NCI-H774 (cell line): ENCODE measurements around the gene PRDX5.
A peak's percentile ranks its signal among the peaks of the same experiment; 100 is the strongest.

Experiments used
- DNase-seq: peaks from one replicate; lab custom pipeline; 2025; lab: John Stamatoyannopoulos, UW

PRDX5 gene

DNA sequence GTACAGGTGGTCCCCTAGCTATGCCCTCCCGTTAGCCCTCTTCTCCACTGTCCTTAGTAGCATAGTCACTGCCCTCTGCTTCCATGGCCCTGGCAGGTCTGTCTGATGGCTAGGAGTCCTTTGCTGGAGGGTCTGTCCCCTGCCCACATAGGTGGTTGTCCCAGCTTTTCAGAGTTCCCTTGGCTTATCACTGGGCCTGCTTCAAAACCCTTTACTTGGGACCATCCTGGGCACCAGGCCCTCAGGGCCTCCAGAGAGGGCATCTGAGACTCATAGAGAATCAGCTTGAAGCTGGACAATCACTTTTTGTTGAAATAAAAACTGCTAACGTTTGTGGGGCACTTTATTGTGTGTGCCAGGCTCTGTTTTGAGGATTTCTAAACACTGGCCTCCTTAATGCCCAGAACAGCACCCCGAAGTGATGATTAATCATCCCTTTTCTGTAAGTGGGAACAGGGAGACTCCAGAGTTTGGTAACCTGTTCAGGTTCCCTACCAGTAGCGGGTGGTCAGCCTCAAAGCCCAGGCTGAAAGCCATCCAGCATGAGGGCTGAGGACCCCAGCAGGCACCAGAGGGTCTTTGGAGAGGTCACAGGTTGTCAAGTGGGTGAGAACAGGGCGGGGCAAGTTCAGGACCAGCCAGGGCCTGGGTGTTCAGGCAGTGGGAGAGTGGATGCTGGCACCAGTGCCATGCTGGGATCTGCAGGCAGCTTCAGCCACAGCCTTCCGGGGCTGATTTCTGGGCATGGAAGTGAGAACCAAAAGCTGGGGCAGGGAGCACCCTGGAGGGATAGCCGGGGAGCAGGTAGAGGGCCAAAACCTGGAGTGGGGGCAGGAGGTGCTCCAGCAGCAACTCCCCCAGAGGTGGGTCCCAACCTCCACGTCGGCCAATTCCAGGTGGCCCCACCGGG is 27.3 kb upstream of the PRDX5 start:
- no peak for DNase-seq

DNA sequence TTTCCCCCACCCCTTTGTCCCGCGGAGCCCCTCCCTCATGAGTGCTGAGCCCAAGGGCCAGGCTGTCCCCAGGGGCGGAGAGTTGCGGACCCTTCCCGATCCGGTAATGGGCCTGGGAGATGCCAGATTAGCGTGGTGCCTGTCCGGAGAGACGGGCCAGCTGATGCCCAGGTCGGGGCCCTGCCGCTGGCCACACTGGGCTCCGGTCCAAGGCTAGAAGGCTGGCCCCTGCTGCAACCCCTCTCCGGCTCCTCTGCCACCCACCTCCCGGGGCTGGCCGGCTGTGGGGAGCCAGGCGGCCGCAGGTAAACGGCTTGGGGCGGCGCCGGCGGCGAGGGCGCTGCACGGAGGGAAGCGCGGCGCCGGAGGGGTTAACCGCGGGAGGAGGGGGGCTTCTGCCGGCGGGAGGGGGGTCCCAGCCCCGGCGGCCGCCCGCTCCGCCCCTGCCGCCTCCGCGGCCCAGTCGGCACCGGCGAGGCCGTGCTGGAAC is 26.6 kb upstream of the PRDX5 start, which contains the start of gene KCNK4:
KCNK4 (plus strand) TSS at position 41 of the 490 bp plus-strand sequence. CDS start 1,717 bp downstream, outside the sequence.
- DNase-seq = no peak

DNA sequence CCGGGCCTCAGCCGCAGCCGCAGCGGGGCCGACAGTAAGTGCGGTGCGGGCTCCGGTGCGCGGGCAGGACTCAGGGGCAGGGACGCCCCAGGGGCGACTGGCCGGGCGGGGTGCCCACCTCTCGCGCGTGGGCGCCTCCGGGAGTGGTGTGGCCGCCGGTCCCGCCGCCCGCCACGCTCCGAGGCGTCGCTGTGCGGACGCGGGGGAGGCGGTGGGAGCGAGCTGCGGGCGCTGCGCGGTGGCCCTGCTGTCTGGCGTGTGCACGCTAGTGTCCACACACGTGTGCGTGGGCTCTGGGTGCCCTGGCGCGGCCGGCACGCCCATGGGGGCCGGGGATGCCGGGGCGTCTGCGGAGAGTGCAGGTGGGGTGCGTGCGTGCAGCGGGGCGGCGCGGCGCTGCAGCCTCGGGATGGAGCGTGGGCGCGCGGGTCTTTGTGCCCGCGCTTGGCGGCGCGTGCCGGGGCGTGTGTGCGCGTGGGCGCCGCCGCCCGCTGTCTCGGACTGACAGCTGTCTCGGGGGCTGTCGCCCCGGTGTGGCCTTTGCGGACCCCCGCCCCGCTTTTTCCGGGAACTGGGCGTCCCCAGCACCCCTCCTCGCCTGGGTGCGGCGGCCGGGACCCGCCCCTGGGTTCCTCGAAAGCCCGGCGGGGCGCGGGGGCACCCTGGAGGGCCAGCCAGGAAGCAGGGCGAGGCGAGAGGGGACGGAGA is 26.0 kb upstream of the PRDX5 start:
- no peak for DNase-seq

DNA sequence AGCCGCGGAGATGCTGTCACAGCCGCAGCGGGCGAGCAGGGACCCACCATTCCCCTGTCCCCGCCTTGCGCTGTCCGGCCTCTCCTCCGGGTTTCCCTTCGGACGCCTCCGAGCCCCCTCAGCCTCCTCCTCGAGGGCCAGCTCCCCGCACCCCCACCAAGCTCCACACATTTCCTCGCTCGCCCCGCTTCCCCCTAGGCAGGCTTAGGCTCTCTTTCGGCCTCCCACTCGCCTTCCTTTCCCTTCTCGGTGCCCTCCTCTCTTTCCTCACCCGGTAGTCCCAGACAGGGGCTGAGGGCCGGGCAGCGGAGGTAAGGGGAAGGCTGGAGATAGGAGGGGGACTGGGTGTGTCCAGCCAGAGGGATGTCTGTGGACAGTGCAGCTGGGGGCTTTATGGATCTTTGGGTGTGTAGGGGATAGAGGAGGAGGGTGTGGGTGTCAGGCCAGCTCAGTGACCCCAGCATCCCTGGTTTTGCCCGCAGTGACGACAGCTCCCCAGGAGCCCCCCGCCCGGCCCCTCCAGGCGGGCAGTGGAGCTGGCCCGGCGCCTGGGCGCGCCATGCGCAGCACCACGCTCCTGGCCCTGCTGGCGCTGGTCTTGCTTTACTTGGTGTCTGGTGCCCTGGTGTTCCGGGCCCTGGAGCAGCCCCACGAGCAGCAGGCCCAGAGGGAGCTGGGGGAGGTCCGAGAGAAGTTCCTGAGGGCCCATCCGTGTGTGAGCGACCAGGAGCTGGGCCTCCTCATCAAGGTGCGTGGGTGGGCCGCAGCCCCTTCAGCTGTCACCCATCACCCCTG is 25.3 kb upstream of the PRDX5 start:
- DNase-seq = no peak

DNA sequence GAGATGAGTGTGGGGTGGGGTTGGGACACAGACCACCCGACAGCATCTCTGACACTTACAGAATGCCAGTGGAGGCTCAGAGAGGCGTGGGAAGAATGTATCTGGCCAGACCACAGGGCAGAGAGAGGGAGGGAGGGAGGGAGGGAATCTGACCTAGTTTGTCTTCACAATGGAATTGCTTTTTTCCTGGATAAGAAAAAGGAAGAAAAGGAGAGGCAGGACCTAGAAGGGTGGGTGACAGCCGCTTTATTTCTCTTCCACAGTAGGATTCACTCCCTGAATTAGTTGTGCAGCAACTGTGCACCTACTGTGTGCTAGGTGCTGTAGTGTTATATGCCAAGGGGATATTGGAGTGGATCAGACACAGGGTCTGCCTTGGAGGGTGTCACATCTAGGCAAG is 23.1 kb upstream of the PRDX5 start:
- DNase-seq = no peak

DNA sequence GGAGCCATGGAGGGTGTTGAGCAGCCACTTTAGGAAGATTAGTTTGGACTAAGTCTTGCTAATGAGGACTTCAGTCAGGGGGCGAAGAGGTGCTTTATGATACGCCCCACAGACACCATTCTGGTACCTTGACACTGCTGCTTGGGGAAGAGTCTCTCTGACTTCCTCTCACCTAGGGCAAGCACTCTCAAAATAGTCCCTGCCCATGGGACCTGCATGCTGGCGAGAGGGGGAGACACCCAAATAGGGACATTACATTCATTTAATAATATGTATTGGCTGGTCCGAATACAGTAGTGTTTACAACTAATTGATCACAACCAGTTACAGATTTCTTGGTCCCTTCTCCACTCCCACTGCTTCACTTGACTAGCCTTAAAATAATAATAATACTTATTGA is 22.2 kb upstream of the PRDX5 start:
- no peak for DNase-seq

DNA sequence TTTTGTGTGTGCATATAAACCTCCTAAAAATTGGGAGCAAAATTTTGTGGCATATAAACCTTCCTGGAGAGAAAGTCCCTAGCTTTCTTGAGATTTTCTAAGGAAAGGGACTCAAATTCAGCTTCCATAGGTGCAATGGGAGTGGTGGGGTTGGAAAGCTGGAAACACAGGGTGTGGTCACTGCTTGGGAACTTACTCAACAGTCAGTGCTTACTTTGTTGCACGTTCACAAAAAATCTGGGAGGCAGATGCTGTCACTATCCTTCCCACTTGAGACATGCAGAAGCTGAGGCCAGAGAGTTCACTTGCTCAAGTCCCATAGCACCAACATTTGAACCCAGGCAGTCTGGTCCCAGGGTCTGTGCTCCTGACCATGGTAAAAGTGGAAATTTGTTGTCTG is 21.7 kb upstream of the PRDX5 start:
- no peak for DNase-seq

DNA sequence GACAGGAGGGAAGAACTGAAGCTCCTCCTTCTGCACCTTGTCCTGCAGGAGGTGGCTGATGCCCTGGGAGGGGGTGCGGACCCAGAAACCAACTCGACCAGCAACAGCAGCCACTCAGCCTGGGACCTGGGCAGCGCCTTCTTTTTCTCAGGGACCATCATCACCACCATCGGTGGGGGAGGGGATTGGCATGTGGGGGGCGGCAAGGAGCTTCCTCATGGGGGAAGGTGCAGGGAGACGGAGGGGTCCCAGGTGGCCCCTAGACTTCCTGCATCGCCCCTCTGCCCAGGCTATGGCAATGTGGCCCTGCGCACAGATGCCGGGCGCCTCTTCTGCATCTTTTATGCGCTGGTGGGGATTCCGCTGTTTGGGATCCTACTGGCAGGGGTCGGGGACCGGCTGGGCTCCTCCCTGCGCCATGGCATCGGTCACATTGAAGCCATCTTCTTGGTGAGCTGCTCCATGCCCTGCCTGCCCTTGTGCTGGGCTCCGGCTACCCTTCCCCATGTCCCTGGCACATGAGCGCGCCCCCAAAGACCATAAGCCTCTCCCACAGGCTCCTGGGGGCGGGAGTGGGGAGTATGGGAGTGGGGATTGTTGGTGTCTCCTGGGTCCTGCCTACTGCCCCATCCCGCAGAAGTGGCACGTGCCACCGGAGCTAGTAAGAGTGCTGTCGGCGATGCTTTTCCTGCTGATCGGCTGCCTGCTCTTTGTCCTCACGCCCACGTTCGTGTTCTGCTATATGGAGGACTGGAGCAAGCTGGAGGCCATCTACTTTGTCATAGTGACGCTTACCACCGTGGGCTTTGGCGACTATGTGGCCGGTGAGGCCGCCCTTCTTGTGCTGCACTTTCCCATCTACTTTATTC is 20.9 kb upstream of the PRDX5 start:
- no peak for DNase-seq

DNA sequence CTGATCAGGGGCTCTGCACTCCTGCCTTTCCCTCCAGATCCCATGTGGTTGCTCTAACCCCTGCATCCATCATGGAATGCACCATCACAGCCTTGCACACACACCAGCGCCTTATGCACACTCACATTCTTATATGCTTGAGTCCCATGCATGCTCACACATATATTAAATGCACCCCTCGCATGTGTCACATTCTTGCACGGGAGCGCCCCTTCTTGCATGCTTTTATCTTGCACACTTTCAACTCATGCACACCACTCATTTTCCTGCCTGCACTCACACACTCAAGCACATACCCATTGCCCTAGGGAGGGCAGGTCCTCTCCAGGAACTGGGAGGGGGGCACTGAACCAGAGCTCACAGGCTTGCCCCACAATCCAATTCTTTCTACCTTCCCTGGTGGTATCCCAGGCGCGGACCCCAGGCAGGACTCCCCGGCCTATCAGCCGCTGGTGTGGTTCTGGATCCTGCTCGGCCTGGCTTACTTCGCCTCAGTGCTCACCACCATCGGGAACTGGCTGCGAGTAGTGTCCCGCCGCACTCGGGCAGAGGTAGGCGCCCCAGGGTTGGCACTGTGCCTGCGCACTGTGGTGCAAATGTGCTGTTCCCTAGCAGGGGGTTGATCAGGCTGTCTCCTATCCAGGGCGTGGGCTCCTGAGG is 20.1 kb upstream of the PRDX5 start:
- DNase-seq = no peak

DNA sequence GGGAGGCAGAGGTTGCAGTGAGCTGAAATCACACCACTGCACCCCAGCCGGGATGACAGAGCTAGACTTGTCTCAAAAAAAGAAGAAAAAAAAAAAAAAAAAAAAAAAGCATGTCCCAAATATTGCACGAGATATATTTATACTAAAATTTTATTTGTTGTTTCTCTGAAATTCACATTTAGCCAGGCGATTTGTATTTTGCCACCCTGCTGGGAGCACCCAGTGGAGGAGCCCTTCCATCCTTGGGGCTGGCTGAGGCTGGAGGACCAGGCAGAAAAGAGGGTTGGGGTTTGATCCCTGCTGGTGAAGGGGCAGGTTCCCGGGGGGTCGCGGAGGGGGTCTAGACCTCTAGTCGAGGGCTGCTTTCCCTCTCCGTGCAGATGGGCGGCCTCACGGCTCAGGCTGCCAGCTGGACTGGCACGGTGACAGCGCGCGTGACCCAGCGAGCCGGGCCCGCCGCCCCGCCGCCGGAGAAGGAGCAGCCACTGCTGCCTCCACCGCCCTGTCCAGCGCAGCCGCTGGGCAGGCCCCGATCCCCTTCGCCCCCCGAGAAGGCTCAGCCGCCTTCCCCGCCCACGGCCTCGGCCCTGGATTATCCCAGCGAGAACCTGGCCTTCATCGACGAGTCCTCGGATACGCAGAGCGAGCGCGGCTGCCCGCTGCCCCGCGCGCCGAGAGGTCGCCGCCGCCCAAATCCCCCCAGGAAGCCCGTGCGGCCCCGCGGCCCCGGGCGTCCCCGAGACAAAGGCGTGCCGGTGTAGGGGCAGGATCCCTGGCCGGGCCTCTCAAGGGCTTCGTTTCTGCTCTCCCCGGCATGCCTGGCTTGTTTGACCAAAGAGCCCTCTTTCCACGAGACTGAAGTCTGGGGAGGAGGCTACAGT is 18.7 kb upstream of the PRDX5 start:
- no peak for DNase-seq

DNA sequence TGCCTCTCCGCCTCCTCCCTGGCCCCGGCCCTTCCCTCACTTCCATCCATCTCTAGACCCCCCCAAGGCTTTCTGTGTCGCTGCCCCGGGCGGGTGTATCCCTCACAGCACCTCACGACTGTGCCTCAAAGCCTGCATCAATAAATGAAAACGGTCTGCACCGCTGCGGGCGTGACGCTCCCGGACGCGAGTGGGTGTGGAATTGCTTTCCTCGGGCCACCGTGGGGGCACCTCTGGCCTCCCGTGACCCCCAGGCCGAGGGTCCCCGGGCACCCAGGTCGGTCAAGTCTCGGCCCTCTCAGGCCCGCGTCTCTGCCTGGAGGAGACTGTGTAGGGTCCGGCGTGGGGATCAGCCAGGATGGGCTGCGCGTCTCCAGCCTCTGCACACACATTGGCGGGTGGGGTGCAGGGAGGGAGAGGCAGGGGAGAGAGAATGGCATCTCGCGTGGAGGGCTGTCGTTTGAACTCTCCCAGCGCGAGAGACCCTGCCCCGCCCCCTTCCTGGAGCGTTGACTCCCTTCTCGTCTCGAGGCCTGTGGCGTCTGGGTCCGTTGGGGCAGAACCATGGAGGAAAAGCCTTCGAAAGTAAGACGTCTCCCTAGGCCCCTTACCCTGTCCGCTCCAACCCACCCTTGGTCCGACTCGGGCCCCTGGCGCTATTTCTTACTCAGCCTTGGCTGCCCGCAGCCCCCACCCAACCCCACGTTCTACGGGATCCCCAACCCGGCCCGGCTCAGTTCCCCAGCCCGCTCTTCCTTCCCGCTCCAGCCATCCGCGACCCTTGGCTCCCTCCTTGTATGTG is 17.9 kb upstream of the PRDX5 start, which contains the start of gene CATSPERZ:
CATSPERZ (plus strand) TSS at position 512 of the 802 bp plus-strand sequence; CDS start at position 565, 53 bp downstream.
- DNase-seq = no peak

DNA sequence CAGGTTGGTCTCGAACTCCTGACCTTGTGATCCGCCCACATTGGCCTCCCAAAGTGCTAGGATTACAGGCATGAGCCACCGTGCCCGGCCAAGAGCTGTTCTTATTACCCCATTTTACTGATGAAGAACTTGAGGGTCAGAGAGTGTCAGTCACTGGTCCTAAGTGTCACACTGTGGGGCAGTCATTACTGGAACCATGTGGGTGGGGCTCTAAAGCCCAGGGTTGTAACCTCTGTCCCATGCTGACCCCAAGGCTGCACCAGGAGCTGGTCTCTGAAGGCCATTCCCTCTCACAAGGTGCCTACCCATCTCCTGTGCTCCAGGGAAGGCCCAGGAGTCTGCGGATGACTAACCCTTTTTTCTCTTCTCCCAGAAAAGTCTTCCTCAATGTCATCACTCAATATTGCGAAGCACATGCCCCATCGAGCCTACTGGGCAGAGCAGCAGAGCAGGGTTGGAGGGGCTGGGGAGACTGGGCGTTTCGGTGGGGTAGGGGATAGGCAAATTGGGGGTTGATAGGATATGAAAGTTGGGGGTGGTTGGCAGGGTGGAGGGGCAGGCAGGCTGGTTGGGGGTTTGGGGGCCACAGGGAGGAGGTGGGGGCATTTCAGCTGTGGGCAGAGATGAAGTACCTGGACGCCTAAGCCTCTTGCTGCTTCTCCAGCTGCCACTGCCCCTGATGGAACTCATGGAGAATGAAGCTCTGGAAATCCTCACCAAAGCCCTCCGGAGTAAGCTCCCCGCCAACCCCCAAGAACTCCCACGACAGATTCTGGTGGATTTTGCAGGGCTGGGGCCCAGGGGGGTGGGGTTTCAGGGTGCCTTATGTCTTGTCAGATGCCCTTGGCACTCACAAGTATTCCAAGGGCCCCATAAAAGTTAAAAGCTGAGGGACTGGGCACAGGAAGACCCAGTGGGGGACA is 14.6 kb upstream of the PRDX5 start:
- no peak for DNase-seq

DNA sequence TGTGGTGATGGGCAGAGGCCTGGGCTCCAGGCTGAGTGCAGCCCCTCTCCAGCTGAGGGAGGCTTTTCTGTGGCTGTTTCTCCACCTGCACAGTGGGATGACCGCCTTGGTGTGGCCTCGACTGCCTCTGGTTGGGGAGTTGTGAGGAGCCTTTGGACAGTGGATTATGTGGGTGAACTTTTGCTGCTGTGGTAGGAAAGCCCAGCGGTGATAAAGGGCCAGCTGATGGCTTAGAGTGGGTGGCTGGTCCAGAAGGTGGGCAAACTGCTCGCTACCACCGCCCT is 13.9 kb upstream of the PRDX5 start:
- DNase-seq = no peak

DNA sequence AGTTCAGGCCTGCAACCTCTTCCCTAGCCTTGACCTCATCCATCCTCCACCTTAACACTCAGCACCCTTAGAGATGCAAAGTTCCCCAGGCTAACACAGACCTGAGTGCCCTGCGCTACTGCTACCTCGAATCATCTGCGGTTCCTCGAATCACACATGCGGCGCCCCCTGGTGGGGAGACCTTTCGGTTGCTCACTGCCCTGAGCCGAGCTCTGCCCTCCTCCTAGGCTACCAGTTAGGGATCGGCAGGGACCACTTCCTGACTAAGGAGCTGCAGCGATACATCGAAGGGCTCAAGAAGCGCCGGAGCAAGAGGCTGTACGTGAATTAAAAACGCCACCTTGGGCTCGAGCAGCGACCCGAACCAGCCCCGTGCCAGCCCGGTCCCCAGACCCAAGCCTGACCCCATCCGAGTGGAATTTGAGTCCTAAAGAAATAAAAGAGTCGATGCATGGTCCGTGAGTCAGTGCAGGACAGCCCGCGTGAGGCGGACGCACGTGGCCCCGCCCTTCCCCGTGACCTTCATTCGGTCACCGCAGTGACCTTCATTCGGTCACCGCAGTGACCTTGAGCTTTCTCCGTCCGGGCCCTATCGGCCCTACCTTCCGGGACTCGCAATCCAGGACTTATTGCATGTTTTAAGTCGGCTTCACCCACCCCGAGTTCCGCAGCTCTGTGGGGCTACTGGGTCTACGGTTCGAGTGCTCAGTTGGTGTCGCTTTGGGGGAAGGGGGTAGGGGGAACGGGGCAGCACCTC is 13.4 kb upstream of the PRDX5 start:
- DNase-seq = peak; percentile 85

DNA sequence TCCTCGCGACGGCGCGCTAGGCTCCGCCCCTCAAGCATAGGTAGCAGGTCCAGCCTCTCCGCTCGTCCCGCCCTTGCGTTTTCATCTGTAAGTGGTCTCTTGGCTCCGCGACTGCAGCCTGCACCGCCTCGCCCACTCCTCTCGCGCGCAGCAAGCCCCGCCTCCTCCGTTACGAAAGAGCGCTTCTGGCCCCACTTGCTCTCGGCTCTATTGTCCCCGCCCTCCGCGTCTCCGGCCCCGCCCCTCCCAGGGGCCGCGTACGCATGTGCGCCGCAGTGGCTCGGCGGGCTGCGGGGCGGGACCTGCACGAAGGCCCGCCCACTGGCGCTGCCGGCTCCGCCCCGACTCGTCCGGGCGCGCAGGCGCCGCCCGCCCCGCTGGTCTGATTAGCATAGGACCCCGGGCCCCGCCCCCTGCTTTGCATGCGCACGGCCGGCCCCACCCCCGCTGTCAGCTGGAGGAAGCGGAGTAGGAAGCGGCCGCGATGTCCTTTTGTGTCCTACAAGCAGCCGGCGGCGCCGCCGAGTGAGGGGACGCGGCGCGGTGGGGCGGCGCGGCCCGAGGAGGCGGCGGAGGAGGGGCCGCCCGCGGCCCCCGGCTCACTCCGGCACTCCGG is 12.7 kb upstream of the PRDX5 start, which contains the start of gene ESRRA:
ESRRA (plus strand) TSS at position 450 of the 616 bp plus-strand sequence. CDS start 1,656 bp downstream, outside the sequence.
- DNase-seq = peak; percentile 100
